Anterior cingulate cortex (tissue), 58 donors: ENCODE data around the gene ENTPD6.

Source experiments
- DNase-seq, 58 donors: peaks; one replicate each; lab custom pipeline; 2025; lab: John Stamatoyannopoulos, UW

ENTPD6 gene

DNA sequence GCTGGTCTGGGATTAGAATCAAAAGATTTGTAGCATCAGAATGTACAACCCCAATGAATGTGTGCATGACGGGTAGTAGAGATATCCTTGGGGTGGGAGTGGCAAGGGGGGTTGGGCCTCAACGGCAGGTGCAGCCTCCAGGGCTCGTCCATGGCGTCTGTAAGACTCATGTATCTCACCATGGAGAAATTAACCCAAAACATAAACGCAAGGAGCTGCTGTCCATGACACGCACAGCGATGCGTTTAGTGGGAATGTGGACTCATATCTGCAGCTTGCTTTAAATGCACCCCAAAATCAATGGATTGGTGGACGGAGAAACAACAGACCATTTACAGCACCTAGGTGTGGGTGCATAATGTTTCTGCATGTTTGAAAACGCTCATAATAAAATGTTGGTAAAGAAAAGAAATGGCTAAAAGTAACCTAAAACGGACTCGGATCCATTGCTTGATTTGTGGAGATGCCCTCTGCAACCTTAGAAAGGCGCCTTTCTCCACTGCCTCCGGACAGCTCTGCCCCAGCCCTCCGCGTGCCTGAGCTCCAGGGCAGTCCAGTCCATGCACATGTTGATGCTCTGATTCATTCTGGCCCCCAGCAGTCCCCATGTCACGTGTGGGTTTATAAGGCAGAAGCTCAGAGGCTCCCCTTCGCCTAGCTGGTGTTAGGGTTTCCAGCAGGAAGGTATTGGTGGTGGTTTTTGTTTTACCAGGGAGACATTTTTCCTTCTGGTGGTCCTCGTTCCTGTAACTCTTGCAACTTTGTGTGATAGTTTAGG lies 76.9 kb downstream of the ENTPD6 start:
- peak in 1 of 58 donors; percentile 46 for DNase-seq

DNA sequence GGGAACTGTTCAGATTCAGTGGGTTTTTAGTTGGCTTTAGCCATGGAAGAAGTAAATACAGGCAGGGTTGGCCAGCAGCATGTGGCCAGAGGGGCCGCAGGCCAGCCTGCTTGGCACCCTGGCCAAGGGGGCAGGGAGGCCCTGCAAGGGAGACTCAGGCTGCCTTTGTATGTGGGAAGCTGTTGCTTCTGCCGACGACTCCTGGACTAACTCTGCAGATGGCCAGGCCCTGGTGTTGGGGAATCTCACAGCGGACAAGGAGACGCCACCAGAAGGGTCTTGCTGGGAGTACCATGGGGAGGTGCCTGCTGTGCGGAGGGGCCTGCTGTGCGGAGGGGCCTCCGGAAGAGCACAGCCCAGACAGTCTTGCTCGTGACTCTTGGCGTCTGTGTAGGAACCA lies 77.5 kb downstream of the ENTPD6 start:
- DNase-seq: peak in 33 of 58 donors; percentile 15 to 75 (median 51)

DNA sequence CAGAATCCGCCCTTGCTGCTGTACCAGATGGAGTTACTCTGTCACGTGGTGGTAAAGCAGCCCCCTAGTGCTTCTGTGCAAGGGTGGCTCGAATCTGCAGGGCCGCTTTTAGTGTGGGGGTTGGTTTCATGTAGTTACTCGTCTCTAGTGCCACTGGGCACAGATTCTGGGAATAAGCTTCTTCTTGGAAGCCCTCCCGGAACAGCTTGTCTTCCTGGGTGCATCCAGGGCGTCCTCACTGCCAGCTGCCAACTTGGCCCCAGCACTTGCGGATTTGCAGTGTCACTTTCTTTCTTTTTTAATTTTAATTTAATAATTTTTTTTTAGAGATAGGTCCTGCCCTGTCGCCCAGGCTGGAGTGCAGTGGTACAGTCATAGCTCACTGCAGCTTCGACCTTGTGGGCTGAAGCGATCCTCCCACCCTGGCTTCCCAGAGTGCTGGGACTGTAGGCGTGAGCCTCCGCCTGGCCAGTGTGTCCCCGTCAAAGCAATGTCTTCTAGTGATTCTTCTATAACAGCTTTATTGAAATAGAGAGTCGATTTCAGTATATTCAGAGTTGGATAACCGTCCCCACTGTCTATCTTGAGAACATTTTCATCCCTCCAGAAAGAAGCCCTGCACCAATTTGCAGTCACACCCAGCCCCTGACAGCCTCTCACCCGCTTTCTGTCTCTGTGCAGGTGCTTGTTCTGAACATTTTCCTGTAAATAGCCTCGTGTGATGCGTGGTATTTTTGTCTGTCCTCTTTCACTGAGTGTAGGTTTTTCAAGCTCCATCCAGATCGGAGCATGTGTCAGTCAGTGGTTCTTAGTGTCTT lies 78.2 kb downstream of the ENTPD6 start:
- DNase-seq: peak in 48 of 58 donors; percentile 28 to 87 (median 59)

GRCh38 chr20:25274481-25274880 lies 79.0 kb downstream of the ENTPD6 start:
- DNase-seq: no peak

DNA sequence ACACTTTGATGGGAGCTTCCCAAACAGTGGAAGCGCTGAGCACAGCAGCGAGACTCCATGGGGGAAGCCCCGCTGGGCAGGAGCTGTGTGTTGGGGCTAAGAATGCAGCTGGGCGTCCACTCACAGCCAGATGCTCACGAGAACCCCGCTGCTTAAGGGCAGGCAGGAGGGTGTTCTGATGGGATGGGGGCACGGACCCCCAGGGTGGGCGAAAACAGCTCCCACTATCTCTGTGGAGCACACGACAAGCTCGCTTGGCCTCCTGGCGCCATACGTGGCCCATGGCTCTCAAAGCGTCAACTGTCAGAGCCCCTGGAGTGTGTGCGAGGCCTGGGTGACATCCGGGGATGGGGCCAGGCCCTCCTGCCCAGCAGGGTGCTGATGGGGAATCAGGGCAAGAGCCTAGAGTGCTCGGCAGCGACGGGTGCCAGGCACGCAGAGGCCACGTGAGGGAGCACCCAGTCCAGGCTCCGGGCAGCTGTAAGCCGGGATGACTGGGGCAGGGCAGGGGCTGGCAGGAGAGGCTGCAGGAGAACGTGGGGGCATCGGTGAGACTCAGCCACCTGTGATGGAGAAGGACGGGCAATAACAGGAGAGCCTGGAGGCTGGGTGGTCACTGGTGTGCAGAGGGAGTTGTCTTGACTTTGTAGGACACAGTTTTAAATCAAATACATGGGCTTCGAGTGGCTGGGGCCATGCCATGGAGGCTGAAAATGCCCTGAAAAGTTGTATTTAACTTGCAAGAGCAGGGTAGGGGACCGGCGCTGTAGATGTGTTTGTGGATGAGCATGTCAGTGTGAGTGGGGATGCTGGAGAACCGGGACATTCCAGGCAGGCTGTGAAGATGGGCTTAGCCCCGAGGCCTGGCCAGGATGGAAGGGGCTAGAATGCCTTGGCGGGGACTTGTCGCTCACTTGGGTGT lies 79.6 kb downstream of the ENTPD6 start:
- DNase-seq: peak in 4 of 58 donors; percentile 30 to 43 (median 33)

GRCh38 chr20:25275813-25276532 lies 80.5 kb downstream of the ENTPD6 start:
- DNase-seq: no peak
